ENCODE results near the gene BSCL2.

The BSCL2 gene

GRCh38 chr11:62666259-62666926 is 40.8 kb downstream of the BSCL2 start:
- peak overlapping the region; percentile 87 to 96 for H3K27ac ChIP-seq
- no peaks in the 10 kb centered on the region for H3K27me3 ChIP-seq
- H3K36me3 ChIP-seq: peaks cover 8 to 27% (median 10%) of the 10 kb centered on the region in 3 donors
- TF ChIP-seq CTCF (IDR thresholded peaks at IDR 0.05): no peak
- peak overlapping the region; percentile 87 to 96 for H3K4me3 ChIP-seq
- H3K9me3 ChIP-seq: no peaks in the 10 kb centered on the region
- H3K4me1 ChIP-seq: peaks cover 7 to 45% (median 30%) of the 10 kb centered on the region in 4 donors
- no peak for DNase-seq
- intact Hi-C loops (cut with DNase I; ENCODE audit: low total_unique reads): no loop called here

GRCh38 chr11:62665599-62666258 is 41.5 kb downstream of the BSCL2 start:
- H3K27me3 ChIP-seq: no peaks in the 10 kb centered on the region
- H3K36me3 ChIP-seq: peaks cover 8 to 27% (median 10%) of the 10 kb centered on the region in 3 donors
- H3K27ac ChIP-seq: peak overlapping the region; percentile 87 to 96
- peak overlapping the region; percentile 87 to 96 for H3K4me3 ChIP-seq
- H3K4me1 ChIP-seq: peaks cover 7 to 40% (median 27%) of the 10 kb centered on the region in 4 donors
- peak; percentile 60 to 81 for DNase-seq
- intact Hi-C loops (cut with DNase I; ENCODE audit: low total_unique reads): no loop called here
- no peak for TF ChIP-seq CTCF (IDR thresholded peaks at IDR 0.05)
- H3K9me3 ChIP-seq: no peaks in the 10 kb centered on the region

- H3K4me1 ChIP-seq: peaks cover 7 to 34% (median 22%) of the 10 kb centered on the region in 4 donors
These were observed 42.1 kb downstream of the BSCL2 start, which contains the start of the genes C11orf98 and CSKMT for GRCh38 chr11:62665075-62665598. C11orf98 (minus strand) TSS chr11:62665210; CDS start chr11:62665169, 41 bp downstream. CSKMT (plus strand) TSS chr11:62665312; CDS start chr11:62665880, 568 bp downstream.

GRCh38 chr11:62664405-62665074 is 42.7 kb downstream of the BSCL2 start:
- TF ChIP-seq CTCF (IDR thresholded peaks at IDR 0.05): no peak
- H3K27ac ChIP-seq: peak overlapping the region; percentile 87 to 96
- intact Hi-C loops (cut with DNase I; ENCODE audit: low total_unique reads): no loop called here
- H3K9me3 ChIP-seq: no peaks in the 10 kb centered on the region
- peaks cover 7 to 34% (median 20%) of the 10 kb centered on the region in 4 donors for H3K4me1 ChIP-seq
- peaks cover 8 to 27% (median 10%) of the 10 kb centered on the region in 3 donors for H3K36me3 ChIP-seq
- H3K4me3 ChIP-seq: peak overlapping the region; percentile 87 to 96
- DNase-seq: no peak
- no peaks in the 10 kb centered on the region for H3K27me3 ChIP-seq

More at GRCh38 chr11:62665075-62665598, 42.1 kb downstream of the BSCL2 start, which contains the start of the genes C11orf98 and CSKMT:
- intact Hi-C loops (cut with DNase I; ENCODE audit: low total_unique reads): no loop called here
- H3K36me3 ChIP-seq: peaks cover 8 to 27% (median 10%) of the 10 kb centered on the region in 3 donors
- peak within 1 kb of the TSS; percentile 87 to 96 for H3K27ac ChIP-seq
- no peaks in the 10 kb centered on the region for H3K27me3 ChIP-seq
- H3K4me3 ChIP-seq: peak within 1 kb of the TSS; percentile 87 to 96
- DNase-seq: peak; percentile 92 to 97
- no peaks in the 10 kb centered on the region for H3K9me3 ChIP-seq
- TF ChIP-seq CTCF (IDR thresholded peaks at IDR 0.05): no peak

- H3K27me3 ChIP-seq: no peaks in the 10 kb centered on the region
- no peaks in the 10 kb centered on the region for H3K9me3 ChIP-seq
- H3K27ac ChIP-seq: no peak overlapping the region
- DNase-seq: no peak
- no peaks in the 10 kb centered on the region for H3K36me3 ChIP-seq
- intact Hi-C loops (cut with DNase I; ENCODE audit: low total_unique reads): no loop called here
- H3K4me1 ChIP-seq: peaks cover 0 to 8% (median 6%) of the 10 kb centered on the region in 4 donors
- no peak for TF ChIP-seq CTCF (IDR thresholded peaks at IDR 0.05)
- no peak overlapping the region for H3K4me3 ChIP-seq
These were observed 50.3 kb downstream of the BSCL2 start for GRCh38 chr11:62656796-62657429.

Measured in tibial artery (tissue), 4 donors.